HG02885 (cell line): ENCODE data around the gene SATB2.

Experiments used
- ATAC-seq: cut with Tn5 transposase; IDR thresholded peaks from one replicate; pipeline ENCODE4 v1.9.1; 2021; ENCODE audit warnings: mild to moderate bottlenecking; ENCODE audit not compliant: unreplicated experiment, poor library complexity

SATB2 gene

GRCh38 chr2:199409759-199410529 lies 47.8 kb downstream of the SATB2 start:
- ATAC-seq = no peak

- no peak for ATAC-seq
These were observed 50.3 kb downstream of the SATB2 start for GRCh38 chr2:199407421-199407820.

GRCh38 chr2:199405241-199405640 lies 52.5 kb downstream of the SATB2 start:
- ATAC-seq = no peak

- ATAC-seq = no peak
These were observed 52.9 kb downstream of the SATB2 start for GRCh38 chr2:199404841-199405240.

GRCh38 chr2:199395311-199395710 lies 62.4 kb downstream of the SATB2 start:
- ATAC-seq = no peak

GRCh38 chr2:199392363-199392762 lies 65.4 kb downstream of the SATB2 start:
- ATAC-seq = no peak

GRCh38 chr2:199388728-199389268 lies 68.9 kb downstream of the SATB2 start:
- ATAC-seq = no peak

- no peak for ATAC-seq
These were observed 73.7 kb downstream of the SATB2 start for GRCh38 chr2:199384043-199384442.

- ATAC-seq = no peak
These were observed 74.7 kb downstream of the SATB2 start for GRCh38 chr2:199383021-199383420.

- no peak for ATAC-seq
These were observed 75.6 kb downstream of the SATB2 start for GRCh38 chr2:199382091-199382490.

- ATAC-seq = no peak
These were observed 76.2 kb downstream of the SATB2 start for GRCh38 chr2:199381531-199381930.

- ATAC-seq = no peak
These were observed 78.6 kb downstream of the SATB2 start for GRCh38 chr2:199378948-199379650.

GRCh38 chr2:199370150-199370780 lies 87.5 kb downstream of the SATB2 start:
- no peak for ATAC-seq

GRCh38 chr2:199366406-199366805 lies 91.3 kb downstream of the SATB2 start:
- no peak for ATAC-seq

- ATAC-seq = no peak
These were observed 93.6 kb downstream of the SATB2 start for GRCh38 chr2:199364153-199364552.

GRCh38 chr2:199356412-199356811 lies 101.3 kb downstream of the SATB2 start:
- no peak for ATAC-seq

GRCh38 chr2:199348871-199349270 lies 108.9 kb downstream of the SATB2 start:
- ATAC-seq = no peak

- no peak for ATAC-seq
These were observed 113.7 kb downstream of the SATB2 start for GRCh38 chr2:199344012-199344411.

- no peak for ATAC-seq
These were observed 115.4 kb downstream of the SATB2 start for GRCh38 chr2:199342334-199342733.

- no peak for ATAC-seq
These were observed 116.6 kb downstream of the SATB2 start for GRCh38 chr2:199341123-199341522.
